Measurements from ENCODE around the gene TENT4B. TPM values are rescaled to one million over a fixed set of nuclear protein-coding genes. Genes with fewer than 3 reads are reported as not detected.

Gene TENT4B
- polyA plus RNA-seq, 6 donors from 2014 or later = 3.3 to 8.5 (median 4.6) TPM

GRCh38 chr16:50269769-50270509 lies 116.8 kb downstream of the TENT4B start:
- Mint-ChIP-seq H3K36me3 (no peaks in the 10 kb centered on the region), H3K27ac (peak overlapping the region; percentile 24 to 89 (median 60)), H3K4me1 (peaks cover 57 to 96% (median 90%) of the 10 kb centered on the region in 3 donors), H3K4me3 (peak overlapping the region in 2 of 8 donors; percentile 36 to 59), H3K9me3 (no peaks in the 10 kb centered on the region), H3K27me3 (no peaks in the 10 kb centered on the region)
- ATAC-seq (ENCODE audit: low read depth in 2 of 2) (no peak), DNase-seq (no peak)

GRCh38 chr16:50270510-50271147 lies 117.5 kb downstream of the TENT4B start:
- H3K27me3 Mint-ChIP-seq = no peaks in the 10 kb centered on the region
- no peaks in the 10 kb centered on the region for H3K9me3 Mint-ChIP-seq
- H3K4me1 Mint-ChIP-seq = peaks cover 55 to 96% (median 90%) of the 10 kb centered on the region in 3 donors
- DNase-seq (no peak), ATAC-seq (ENCODE audit: low read depth in 2 of 2) (no peak)
- no peaks in the 10 kb centered on the region for H3K36me3 Mint-ChIP-seq
- H3K27ac Mint-ChIP-seq = peak overlapping the region in 4 of 6 donors; percentile 15 to 89 (median 45)
- peak overlapping the region in 1 of 8 donors; percentile 36 for H3K4me3 Mint-ChIP-seq

DNA sequence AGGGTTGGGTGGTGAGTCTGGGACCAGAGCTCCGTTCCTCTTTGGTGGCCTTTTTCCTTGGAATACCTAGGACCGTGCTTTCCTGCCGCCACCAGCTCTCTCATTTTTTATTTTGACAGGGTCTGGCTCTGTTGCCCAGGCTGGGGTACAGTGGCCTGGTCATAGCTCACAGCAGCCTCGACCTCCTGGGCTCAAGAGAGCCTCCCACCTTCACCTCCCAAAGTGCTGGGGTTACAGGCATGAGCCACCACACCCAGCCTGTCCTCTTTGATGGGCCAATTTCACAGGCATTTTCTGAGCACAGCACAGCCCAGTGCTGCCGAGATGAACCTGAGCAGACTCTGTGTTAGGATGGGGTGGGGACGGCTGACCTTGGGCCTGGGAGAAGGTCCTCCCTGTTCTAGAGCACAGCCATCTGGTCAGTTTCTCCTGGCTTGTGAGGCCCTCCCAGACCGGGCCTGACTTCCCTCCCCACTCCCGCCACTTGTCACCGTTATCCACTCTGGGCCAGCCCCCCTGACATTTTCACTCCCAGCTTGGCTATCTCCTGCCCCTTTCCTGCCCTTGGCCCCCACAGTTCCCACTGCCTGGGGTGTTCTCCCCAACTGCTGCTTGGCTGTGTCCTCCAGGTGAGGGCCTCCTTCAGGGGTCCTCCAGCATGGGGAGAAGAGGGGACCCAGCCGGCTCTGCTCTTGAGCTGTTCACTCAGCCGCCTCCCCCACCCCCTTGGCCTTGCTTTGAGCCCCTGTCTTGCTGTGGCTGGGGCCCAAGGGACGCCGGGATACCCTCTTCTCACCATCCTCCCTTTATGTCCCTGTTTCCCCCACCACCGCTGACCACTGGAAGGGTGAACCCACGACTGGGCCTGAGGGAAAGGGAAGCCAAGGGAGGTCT lies 118.3 kb downstream of the TENT4B start:
- Mint-ChIP-seq H3K36me3 (no peaks in the 10 kb centered on the region), H3K27me3 (no peaks in the 10 kb centered on the region), H3K27ac (peak overlapping the region in 3 of 6 donors; percentile 5 to 97 (median 90)), H3K9me3 (no peaks in the 10 kb centered on the region), H3K4me3 (peak overlapping the region in 1 of 8 donors; percentile 70), H3K4me1 (peaks cover 53 to 94% (median 90%) of the 10 kb centered on the region in 3 donors)
- DNase-seq (no peak), ATAC-seq (ENCODE audit: low read depth in 2 of 2) (no peak)

- peak overlapping the region in 2 of 6 donors; percentile 97 to 100 for H3K27ac Mint-ChIP-seq
- H3K36me3 Mint-ChIP-seq = no peaks in the 10 kb centered on the region
- peaks cover 57 to 94% (median 90%) of the 10 kb centered on the region in 3 donors for H3K4me1 Mint-ChIP-seq
- peak overlapping the region in 2 of 8 donors; percentile 22 to 44 for H3K4me3 Mint-ChIP-seq
- no peak for DNase-seq
- no peaks in the 10 kb centered on the region for H3K27me3 Mint-ChIP-seq
- H3K9me3 Mint-ChIP-seq = no peaks in the 10 kb centered on the region
- no peak for ATAC-seq (ENCODE audit: low read depth in 2 of 2)
Measured at GRCh38 chr16:50272111-50272571, 119.0 kb downstream of the TENT4B start.

- Mint-ChIP-seq H3K4me3 (peak overlapping the region; percentile 55 to 100 (median 95)), H3K27me3 (no peaks in the 10 kb centered on the region), H3K27ac (peak overlapping the region in 5 of 6 donors; percentile 58 to 100 (median 97)), H3K9me3 (no peaks in the 10 kb centered on the region), H3K4me1 (peaks cover 53 to 93% (median 90%) of the 10 kb centered on the region in 3 donors), H3K36me3 (no peaks in the 10 kb centered on the region)
- ATAC-seq (ENCODE audit: low read depth in 2 of 2) (no peak), DNase-seq (no peak)
Measured at GRCh38 chr16:50272687-50273381, 119.7 kb downstream of the TENT4B start.

DNA sequence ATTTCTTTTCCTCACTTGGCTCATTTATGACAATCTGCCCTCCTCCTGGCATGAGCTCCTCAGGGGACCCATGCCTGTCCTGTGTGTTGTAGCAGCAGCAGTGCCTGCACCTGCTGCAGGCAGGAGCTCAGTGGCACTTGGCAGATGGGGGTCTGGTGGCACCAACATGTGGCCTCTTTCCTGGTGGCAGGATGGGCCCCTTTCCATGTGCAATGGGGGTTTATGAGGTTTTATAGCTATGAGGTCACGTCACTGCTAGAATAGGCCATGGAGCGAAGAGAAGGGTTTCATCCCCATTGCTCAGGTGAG lies 120.2 kb downstream of the TENT4B start:
- peaks cover 0 to 1% (median 0%) of the 10 kb centered on the region in 7 donors for H3K9me3 Mint-ChIP-seq
- peak overlapping the region; percentile 65 to 100 (median 97) for H3K4me3 Mint-ChIP-seq
- peak overlapping the region in 5 of 6 donors; percentile 77 to 100 (median 99) for H3K27ac Mint-ChIP-seq
- H3K4me1 Mint-ChIP-seq = peaks cover 54 to 93% (median 90%) of the 10 kb centered on the region in 3 donors
- H3K27me3 Mint-ChIP-seq = no peaks in the 10 kb centered on the region
- peaks cover 2 to 3% of the 10 kb centered on the region in 2 donors for H3K36me3 Mint-ChIP-seq
- ATAC-seq (ENCODE audit: low read depth in 2 of 2) = no peak
- DNase-seq = no peak

DNA sequence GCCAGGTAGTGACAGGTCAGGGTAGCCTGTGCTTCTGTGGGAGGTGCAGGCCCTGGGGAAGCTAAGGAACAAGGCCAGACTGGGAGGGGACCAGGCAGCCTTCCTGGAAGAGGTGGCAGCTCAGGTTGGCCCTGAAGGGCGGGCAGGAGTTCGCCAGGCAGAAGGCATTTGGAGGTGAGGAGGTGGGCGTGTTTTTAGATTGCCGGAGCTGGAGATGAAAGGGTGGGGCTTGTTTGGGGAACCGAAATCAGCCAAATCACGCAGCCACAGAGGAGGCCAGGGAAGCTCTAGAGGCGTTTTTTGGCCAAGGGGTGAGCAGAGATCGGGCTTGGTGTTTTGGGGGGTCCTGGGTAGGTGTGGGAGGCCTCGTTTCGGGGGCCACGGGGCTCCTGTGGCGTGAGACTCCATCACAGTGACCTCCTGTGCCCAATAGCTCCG lies 120.8 kb downstream of the TENT4B start:
- Mint-ChIP-seq H3K4me1 (peaks cover 55 to 94% (median 91%) of the 10 kb centered on the region in 3 donors), H3K4me3 (peak overlapping the region; percentile 89 to 100 (median 97)), H3K36me3 (peaks cover 4 to 6% of the 10 kb centered on the region in 2 donors), H3K27ac (peak overlapping the region; percentile 97 to 100 (median 100)), H3K9me3 (peaks cover 0 to 3% (median 0%) of the 10 kb centered on the region in 7 donors), H3K27me3 (no peaks in the 10 kb centered on the region)
- peak; percentile 83 to 84 for ATAC-seq (ENCODE audit: low read depth in 2 of 2)
- DNase-seq = peak; percentile 84

DNA sequence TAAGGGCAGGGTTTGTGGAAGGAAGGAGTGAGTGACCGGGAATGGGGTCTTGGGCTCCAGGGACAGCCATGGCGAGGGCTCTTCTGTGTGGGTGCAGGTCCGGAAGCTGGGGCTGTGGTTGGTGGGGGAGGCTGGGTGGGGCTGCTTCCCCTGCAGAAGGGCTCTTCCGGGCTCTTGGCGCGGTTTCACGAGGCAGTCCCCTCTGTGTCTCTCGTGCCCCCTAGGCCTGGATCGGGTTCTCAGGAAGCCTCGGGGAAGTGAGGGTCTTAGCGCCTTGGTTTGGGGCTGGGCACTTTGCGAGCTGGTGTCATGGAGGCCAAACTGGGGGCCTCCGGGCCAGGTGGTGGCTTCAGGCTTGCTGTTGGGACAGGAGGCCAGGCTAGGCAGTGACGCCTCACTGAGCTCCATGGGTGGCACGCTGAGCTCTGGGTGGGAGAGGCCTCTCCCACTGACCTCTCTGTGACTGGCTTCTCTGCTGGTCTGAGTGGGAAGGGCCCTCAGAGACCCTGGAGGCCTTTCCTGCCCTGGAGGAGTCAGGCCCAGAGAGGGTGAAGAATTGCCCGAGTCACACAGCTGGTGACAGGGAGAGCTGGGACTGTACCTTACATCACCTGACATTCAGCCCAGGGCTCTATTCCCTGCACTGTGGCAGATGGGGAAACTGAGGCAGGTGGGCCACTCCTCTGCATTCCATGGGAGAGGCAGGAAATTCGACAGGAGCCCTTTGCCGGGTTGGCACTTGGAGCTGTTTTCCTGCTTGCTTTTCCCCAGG lies 121.4 kb downstream of the TENT4B start:
- peak overlapping the region; percentile 89 to 100 (median 97) for H3K4me3 Mint-ChIP-seq

GRCh38 chr16:50275098-50275415 lies 122.0 kb downstream of the TENT4B start:
- ATAC-seq (ENCODE audit: low read depth in 2 of 2) (no peak), DNase-seq (no peak)
- H3K27me3 Mint-ChIP-seq = no peaks in the 10 kb centered on the region
- peaks cover 62 to 96% (median 93%) of the 10 kb centered on the region in 3 donors for H3K4me1 Mint-ChIP-seq
- H3K27ac Mint-ChIP-seq = peak overlapping the region; percentile 52 to 100 (median 98)
- H3K36me3 Mint-ChIP-seq = peaks cover 4 to 6% of the 10 kb centered on the region in 2 donors
- peak overlapping the region; percentile 89 to 100 (median 97) for H3K4me3 Mint-ChIP-seq
- peaks cover 0 to 3% (median 0%) of the 10 kb centered on the region in 7 donors for H3K9me3 Mint-ChIP-seq

More for the DNA sequence above, 121.4 kb downstream of the TENT4B start:
- Mint-ChIP-seq H3K27ac (peak overlapping the region; percentile 97 to 100 (median 100)), H3K36me3 (peaks cover 4 to 6% of the 10 kb centered on the region in 2 donors), H3K9me3 (peaks cover 0 to 3% (median 0%) of the 10 kb centered on the region in 7 donors), H3K27me3 (no peaks in the 10 kb centered on the region), H3K4me1 (peaks cover 56 to 94% (median 91%) of the 10 kb centered on the region in 3 donors)
- ATAC-seq (ENCODE audit: low read depth in 2 of 2) = peak; percentile 67
- peak; percentile 74 for DNase-seq

DNA sequence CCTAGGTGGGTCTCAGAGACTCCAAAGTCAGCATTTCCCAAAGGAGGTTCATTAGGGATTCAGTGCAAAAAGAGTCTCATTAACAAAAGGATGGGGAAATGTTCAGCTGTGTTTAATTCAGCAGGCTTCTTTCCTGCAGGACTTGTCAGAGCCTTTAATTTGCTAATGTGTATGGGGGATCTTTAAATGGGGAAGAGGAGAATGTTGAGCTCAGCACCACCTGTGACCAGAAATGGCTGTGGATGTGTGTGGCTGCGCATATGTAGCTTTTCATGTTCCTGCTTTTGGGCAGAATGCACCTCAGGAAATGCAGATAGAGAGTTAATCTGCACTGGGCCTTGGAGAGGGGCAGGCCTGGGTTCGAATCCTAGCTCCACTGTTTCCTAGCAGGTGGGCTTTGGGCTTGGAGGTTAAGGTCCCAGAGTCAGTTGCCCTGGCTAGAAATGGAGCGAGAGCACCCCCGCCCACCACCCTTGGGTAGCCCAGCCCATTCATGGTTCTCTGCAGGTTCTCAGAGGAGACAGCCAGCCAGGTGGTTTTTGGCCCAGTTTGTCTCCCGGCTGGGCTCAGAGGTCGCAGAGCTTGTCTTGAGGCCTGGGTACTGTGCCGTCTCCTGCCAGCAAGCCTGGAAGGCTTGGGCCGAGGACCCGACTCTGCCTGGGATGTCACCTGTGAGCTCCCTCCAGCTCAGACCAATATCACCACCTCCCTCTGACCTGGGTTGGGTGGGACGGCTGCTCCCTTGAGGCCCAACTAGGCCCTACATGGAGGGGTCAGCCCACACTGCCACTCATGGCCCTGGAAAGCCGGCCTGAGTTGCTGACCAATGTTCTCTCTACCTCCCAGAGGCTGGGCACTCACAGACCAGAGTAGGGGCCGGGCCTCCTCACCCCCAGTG lies 122.6 kb downstream of the TENT4B start:
- no peak for DNase-seq
- Mint-ChIP-seq H3K27me3 (no peaks in the 10 kb centered on the region), H3K4me1 (peaks cover 67 to 96% (median 93%) of the 10 kb centered on the region in 3 donors), H3K36me3 (peaks cover 4 to 6% of the 10 kb centered on the region in 2 donors), H3K27ac (peak overlapping the region; percentile 56 to 100 (median 96)), H3K4me3 (peak overlapping the region; percentile 89 to 100 (median 97)), H3K9me3 (peaks cover 0 to 3% (median 0%) of the 10 kb centered on the region in 7 donors)
- peak in 1 of 2 donors; percentile 6 for ATAC-seq (ENCODE audit: low read depth in 2 of 2)

GRCh38 chr16:50276326-50276640 lies 123.2 kb downstream of the TENT4B start:
- Mint-ChIP-seq H3K27ac (peak overlapping the region; percentile 76 to 100 (median 96)), H3K27me3 (no peaks in the 10 kb centered on the region), H3K36me3 (peaks cover 4 to 6% of the 10 kb centered on the region in 2 donors), H3K9me3 (peaks cover 0 to 3% (median 0%) of the 10 kb centered on the region in 7 donors), H3K4me1 (peaks cover 69 to 95% (median 92%) of the 10 kb centered on the region in 3 donors), H3K4me3 (peak overlapping the region; percentile 82 to 99 (median 94))
- DNase-seq (no peak), ATAC-seq (ENCODE audit: low read depth in 2 of 2) (no peak)

Data from naive B cell (primary cell).